Uterus (tissue), 4 donors: ENCODE measurements around the gene VIM. TPM values are rescaled to one million over a fixed set of nuclear protein-coding genes. Genes with fewer than 3 reads are reported as not detected.

Source experiments
- DNase-seq, 2 donors: peaks; one replicate each; pipeline ENCODE4 v3.0.0-alpha.2; 2019 to 2020
- H3K27ac ChIP-seq, 2 donors: fragments of 200-600 bp; sonication (generic); 1 replicate in 1 of 2; 2 replicates in 1 of 2; pipeline ENCODE4 v1.5.1; 2016 to 2018
- H3K27me3 ChIP-seq, 2 donors: fragments of 200-600 bp; sonication (generic); one replicate each; pipeline ENCODE4 v1.5.1; 2018 to 2019; ENCODE audit warnings: control low read depth in 1 of 2
- H3K36me3 ChIP-seq, 2 donors: fragments of 200-600 bp; sonication (generic); one replicate each; pipeline ENCODE4 v1.5.1; 2019; ENCODE audit warnings: control low read depth in 1 of 2
- H3K4me1 ChIP-seq, 2 donors: fragments of 200-600 bp; sonication (generic); one replicate each; pipeline ENCODE4 v1.5.1; 2018 to 2019; ENCODE audit warnings: control low read depth in 1 of 2
- H3K4me3 ChIP-seq, 2 donors: fragments of 200-600 bp; sonication (generic); 1 replicate in 1 of 2; 2 replicates in 1 of 2; pipeline ENCODE4 v1.5.1; 2018 to 2019; ENCODE audit warnings: mild to moderate bottlenecking in 1 of 2
- H3K9me3 ChIP-seq, 2 donors: fragments of 200-600 bp; sonication (generic); one replicate each; pipeline ENCODE4 v1.5.1; 2019; ENCODE audit warnings: control low read depth in 1 of 2
- CTCF ChIP-seq, 4 experiments: fragments of 200-600 bp in 2 of 4; fragments of 450-650 bp in 2 of 4; sonication (generic) in 2 of 4; IDR thresholded peaks; one replicate each; pipeline ENCODE4 v1.5.1; 2016 to 2019; ENCODE audit warnings: antibody characterized with exemption in 4 of 4, mild to moderate bottlenecking in 2 of 4, moderate library complexity in 1 of 4
- POLR2A ChIP-seq, 2 donors: fragments of 450-650 bp; IDR thresholded peaks; one replicate each; pipeline ENCODE4 v1.6.1; 2016; ENCODE audit warnings: antibody characterized with exemption in 2 of 2, mild to moderate bottlenecking in 1 of 2, moderate library complexity in 1 of 2
- intact Hi-C: fragments of 100-400 bp; cut with DNase I; formaldehyde crosslinking; loops from one replicate; pipeline ENCODE4 v1.15.1; 2023; ENCODE audit warnings: low total_unique reads
- total RNA-seq, 4 donors: library from RNA; depleted of rRNA in 3 of 4; stranded (reverse); fragments of >200 nt in 3 of 4; gene quantifications; one replicate each; pipeline versions ENCODE4 v1.1.0 to v1.2.4, GENCODE V29; 2014 to 2023
- donor health status: DM: yes; HTN: yes; CAD: no.

The VIM gene
- total RNA-seq, 4 donors from 2014 or later, result 1,892 to 2,495 (median 2,052) TPM

DNA sequence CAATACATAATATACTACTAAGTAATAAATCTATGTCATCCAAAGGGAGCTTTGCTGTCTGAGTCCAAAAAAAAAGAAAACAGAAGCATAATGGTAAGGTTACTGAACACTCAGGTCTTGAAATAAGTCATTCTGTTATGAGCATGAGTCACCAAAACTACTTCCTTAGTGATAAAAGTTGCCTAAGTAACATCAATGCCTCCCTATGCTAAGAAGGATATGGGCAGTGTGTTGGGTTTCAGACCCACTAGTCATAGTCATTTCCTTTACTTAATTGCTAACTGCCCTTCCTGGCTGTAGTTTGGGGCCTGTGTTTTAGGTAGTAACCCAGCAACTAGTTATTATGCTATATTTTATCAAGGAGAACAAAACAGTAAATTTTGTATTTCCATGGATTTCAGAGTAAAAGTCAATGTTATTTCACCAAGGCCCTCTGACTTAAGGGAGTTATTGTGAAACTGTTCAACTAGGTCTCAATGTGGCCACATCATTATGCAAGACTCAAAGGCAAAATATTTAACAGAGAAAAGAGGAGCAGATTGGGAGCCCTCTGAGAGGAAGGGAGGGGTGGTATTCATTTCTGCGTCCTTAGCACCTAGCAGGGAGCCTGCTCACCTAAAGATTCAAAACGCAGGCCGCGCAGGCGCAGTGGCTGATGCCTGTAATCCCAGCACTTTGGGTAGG, 11.7 kb upstream of the VIM start:
- Histone ChIP-seq H3K27ac (peak overlapping the region; percentile 81 to 88), H3K4me3 (no peak overlapping the region), H3K4me1 (peaks cover 0 to 8% of the 10 kb centered on the region in 2 donors), H3K27me3 (no peaks in the 10 kb centered on the region), H3K36me3 (no peaks in the 10 kb centered on the region), H3K9me3 (no peaks in the 10 kb centered on the region)
- peak; percentile 35 to 58 for DNase-seq
- intact Hi-C loops, result no loop called here
- TF ChIP-seq CTCF (IDR thresholded peaks at IDR 0.05) (no peak), POLR2A (IDR thresholded peaks at IDR 0.05) (no peak)

- H3K9me3 ChIP-seq, result no peaks in the 10 kb centered on the region
- no peak for TF ChIP-seq CTCF (IDR thresholded peaks at IDR 0.05)
- no peak for TF ChIP-seq POLR2A (IDR thresholded peaks at IDR 0.05)
- no peaks in the 10 kb centered on the region for H3K27me3 ChIP-seq
- H3K36me3 ChIP-seq, result no peaks in the 10 kb centered on the region
- no peak for DNase-seq
- peak overlapping the region; percentile 81 to 88 for H3K27ac ChIP-seq
- H3K4me1 ChIP-seq, result peaks cover 0 to 8% of the 10 kb centered on the region in 2 donors
- no peak overlapping the region for H3K4me3 ChIP-seq
- intact Hi-C loops, result no loop called here
Observed at GRCh38 chr10:17216901-17217395, 11.1 kb upstream of the VIM start.

- Histone ChIP-seq H3K27me3 (no peaks in the 10 kb centered on the region), H3K27ac (peak overlapping the region; percentile 81 to 88), H3K4me3 (no peak overlapping the region), H3K4me1 (peaks cover 0 to 8% of the 10 kb centered on the region in 2 donors), H3K9me3 (no peaks in the 10 kb centered on the region), H3K36me3 (no peaks in the 10 kb centered on the region)
- no peak for DNase-seq
- intact Hi-C loops, result no loop called here
- TF ChIP-seq POLR2A (IDR thresholded peaks at IDR 0.05) (no peak), CTCF (IDR thresholded peaks at IDR 0.05) (no peak)
Observed at GRCh38 chr10:17217631-17218232, 10.3 kb upstream of the VIM start.

- Histone ChIP-seq H3K27me3 (no peaks in the 10 kb centered on the region), H3K9me3 (no peaks in the 10 kb centered on the region), H3K36me3 (no peaks in the 10 kb centered on the region), H3K4me1 (peaks cover 0 to 8% of the 10 kb centered on the region in 2 donors), H3K27ac (no peak overlapping the region), H3K4me3 (no peak overlapping the region)
- TF ChIP-seq POLR2A (IDR thresholded peaks at IDR 0.05) (no peak), CTCF (IDR thresholded peaks at IDR 0.05) (no peak)
- DNase-seq, result no peak
- intact Hi-C loops, result no loop called here
Observed at GRCh38 chr10:17219024-17219423, 9.0 kb upstream of the VIM start.

GRCh38 chr10:17220652-17221100, 7.4 kb upstream of the VIM start:
- H3K27ac ChIP-seq, result no peak overlapping the region
- H3K36me3 ChIP-seq, result no peaks in the 10 kb centered on the region
- intact Hi-C loops, result no loop called here
- DNase-seq, result no peak
- H3K27me3 ChIP-seq, result no peaks in the 10 kb centered on the region
- no peaks in the 10 kb centered on the region for H3K9me3 ChIP-seq
- H3K4me3 ChIP-seq, result no peak overlapping the region
- H3K4me1 ChIP-seq, result peaks cover 0 to 8% of the 10 kb centered on the region in 2 donors
- TF ChIP-seq POLR2A (IDR thresholded peaks at IDR 0.05), result no peak
- TF ChIP-seq CTCF (IDR thresholded peaks at IDR 0.05), result no peak
